ENCODE data around the gene OR10X1. TPM values are rescaled to one million over a fixed set of nuclear protein-coding genes. Genes with fewer than 3 reads are reported as not detected.

The OR10X1 gene, protein sequence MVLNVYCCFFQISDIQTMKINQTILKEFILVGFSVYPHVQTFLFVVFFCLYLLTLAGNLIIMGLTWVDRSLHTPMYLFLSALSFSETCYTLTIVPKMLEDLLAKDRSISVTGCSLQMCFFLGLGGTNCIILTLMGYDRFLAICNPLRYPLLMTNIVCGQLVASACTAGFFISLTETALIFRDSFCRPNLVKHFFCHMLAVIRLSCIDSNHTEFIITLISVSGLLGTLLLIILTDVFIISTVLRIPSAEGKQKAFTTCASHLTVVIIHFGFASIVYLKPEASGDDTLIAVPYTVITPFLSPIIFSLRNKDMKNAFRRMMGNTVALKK
- total RNA-seq: not detected
- long read RNA-seq: 0 reads

DNA sequence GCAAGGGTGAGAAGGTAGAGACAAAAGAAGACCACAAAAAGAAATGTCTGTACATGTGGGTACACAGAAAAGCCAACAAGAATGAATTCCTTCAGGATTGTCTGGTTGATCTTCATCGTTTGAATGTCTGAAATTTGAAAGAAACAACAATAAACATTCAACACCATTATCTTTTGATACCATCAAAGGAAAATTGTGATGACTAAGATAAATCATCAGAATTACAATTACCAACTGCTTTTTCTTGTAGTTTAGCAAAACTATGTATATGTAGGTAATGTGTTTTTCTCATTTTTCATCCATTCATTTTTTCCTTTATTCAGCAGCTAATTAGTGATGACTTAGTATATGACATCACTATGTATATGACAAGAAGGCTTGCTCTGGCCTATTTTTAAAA, at the start of gene OR10X1:
Gene OR10X1, minus strand, starts transcription at position 167 of the 400 bp plus-strand sequence. Its CDS starts 0 bp downstream, at position 167.
- H3K4me3 ChIP-seq: no peak within 1 kb of the TSS
- ATAC-seq (no peak), DNase-seq (no peak)
- no peaks in the 10 kb centered on the region for H3K9me3 ChIP-seq
- TF ChIP-seq, protein P1, sequence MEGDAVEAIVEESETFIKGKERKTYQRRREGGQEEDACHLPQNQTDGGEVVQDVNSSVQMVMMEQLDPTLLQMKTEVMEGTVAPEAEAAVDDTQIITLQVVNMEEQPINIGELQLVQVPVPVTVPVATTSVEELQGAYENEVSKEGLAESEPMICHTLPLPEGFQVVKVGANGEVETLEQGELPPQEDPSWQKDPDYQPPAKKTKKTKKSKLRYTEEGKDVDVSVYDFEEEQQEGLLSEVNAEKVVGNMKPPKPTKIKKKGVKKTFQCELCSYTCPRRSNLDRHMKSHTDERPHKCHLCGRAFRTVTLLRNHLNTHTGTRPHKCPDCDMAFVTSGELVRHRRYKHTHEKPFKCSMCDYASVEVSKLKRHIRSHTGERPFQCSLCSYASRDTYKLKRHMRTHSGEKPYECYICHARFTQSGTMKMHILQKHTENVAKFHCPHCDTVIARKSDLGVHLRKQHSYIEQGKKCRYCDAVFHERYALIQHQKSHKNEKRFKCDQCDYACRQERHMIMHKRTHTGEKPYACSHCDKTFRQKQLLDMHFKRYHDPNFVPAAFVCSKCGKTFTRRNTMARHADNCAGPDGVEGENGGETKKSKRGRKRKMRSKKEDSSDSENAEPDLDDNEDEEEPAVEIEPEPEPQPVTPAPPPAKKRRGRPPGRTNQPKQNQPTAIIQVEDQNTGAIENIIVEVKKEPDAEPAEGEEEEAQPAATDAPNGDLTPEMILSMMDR (IDR thresholded peaks at IDR 0.05): no peak
- H3K36me3 ChIP-seq: no peaks in the 10 kb centered on the region
- intact Hi-C loops (cut with DNase I): no loop called here
- H3K4me1 ChIP-seq: no peaks in the 10 kb centered on the region
- no peaks in the 10 kb centered on the region for H3K27me3 ChIP-seq
- H3K27ac ChIP-seq: no peak within 1 kb of the TSS

DNA sequence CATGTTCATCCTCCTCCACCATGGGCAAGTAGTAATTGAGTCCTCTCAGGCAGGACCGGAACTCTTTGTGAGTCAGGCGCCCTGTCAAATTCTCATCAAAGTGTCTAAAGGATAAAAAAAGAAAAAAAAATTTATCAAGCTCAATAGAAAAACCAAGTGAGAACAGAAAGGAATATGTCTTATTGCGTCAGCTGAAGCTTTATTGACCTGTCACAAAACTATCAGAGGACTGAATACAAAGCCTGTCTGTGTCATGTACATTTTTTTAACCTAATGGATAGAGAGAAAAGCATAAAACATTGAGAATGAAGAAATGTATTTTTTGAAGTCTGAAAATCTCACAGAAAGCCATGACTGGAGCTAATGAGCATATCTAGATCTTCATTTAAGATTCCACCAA, 34.1 kb upstream of the OR10X1 start:
- DNase-seq: no peak
- H3K4me1 ChIP-seq: no peaks in the 10 kb centered on the region
- H3K4me3 ChIP-seq: no peak overlapping the region
- no peak overlapping the region for H3K27ac ChIP-seq
- TF ChIP-seq, protein P1 (IDR thresholded peaks at IDR 0.05): no peak
- H3K27me3 ChIP-seq: no peaks in the 10 kb centered on the region
- ATAC-seq: no peak
- intact Hi-C loops (cut with DNase I): no loop called here
- no peaks in the 10 kb centered on the region for H3K36me3 ChIP-seq
- H3K9me3 ChIP-seq: no peaks in the 10 kb centered on the region

GRCh38 chr1:158611916-158612315, 32.2 kb upstream of the OR10X1 start:
- Histone ChIP-seq H3K27me3 (no peaks in the 10 kb centered on the region), H3K4me3 (no peak overlapping the region), H3K4me1 (no peaks in the 10 kb centered on the region), H3K36me3 (no peaks in the 10 kb centered on the region), H3K9me3 (no peaks in the 10 kb centered on the region), H3K27ac (no peak overlapping the region)
- no peak for ATAC-seq
- intact Hi-C loops (cut with DNase I): no loop called here
- TF ChIP-seq, protein P1 (IDR thresholded peaks at IDR 0.05): no peak
- no peak for DNase-seq

GRCh38 chr1:158607296-158607695, 27.6 kb upstream of the OR10X1 start:
- Histone ChIP-seq H3K27me3 (no peaks in the 10 kb centered on the region), H3K36me3 (no peaks in the 10 kb centered on the region), H3K9me3 (no peaks in the 10 kb centered on the region), H3K4me3 (no peak overlapping the region), H3K27ac (no peak overlapping the region), H3K4me1 (no peaks in the 10 kb centered on the region)
- ATAC-seq: no peak
- TF ChIP-seq, protein P1 (IDR thresholded peaks at IDR 0.05): no peak
- intact Hi-C loops (cut with DNase I): no loop called here
- DNase-seq: no peak

DNA sequence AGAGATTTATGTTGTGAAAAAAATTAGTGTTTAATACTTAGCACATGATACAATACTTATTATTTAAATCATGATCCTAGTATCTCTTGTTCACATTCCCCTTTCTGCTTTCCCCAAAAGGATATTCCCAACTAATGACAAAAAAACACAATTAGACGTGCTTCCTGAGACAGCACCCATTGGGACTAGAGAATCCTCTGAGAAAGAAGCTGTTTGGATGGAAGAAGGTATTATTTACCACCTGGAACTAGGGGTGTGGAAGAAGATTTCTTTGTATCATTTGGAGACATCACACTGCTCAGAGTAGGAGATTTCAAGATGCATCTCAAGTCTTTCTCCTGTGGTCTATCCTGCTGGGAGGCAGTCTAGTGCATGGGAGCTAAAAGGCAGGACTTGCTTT, 25.3 kb upstream of the OR10X1 start, which contains the start of gene OR10Z1:
Gene OR10Z1, plus strand, starts transcription at position 301 of the 400 bp plus-strand sequence. CDS start 1,171 bp downstream, outside the sequence.
- TF ChIP-seq, protein P1 (IDR thresholded peaks at IDR 0.05): no peak
- Histone ChIP-seq H3K27ac (no peak within 1 kb of the TSS), H3K4me1 (no peaks in the 10 kb centered on the region), H3K36me3 (no peaks in the 10 kb centered on the region), H3K4me3 (no peak within 1 kb of the TSS), H3K27me3 (no peaks in the 10 kb centered on the region), H3K9me3 (no peaks in the 10 kb centered on the region)
- intact Hi-C loops (cut with DNase I): no loop called here
- no peak for DNase-seq
- no peak for ATAC-seq

Data from upper lobe of right lung (tissue), 1 donor.